Bladder microvascular endothelial cell (primary cell): ENCODE measurements around the gene NPM1. TPM values are rescaled to one million over a fixed set of nuclear protein-coding genes. Genes with fewer than 3 reads are reported as not detected.

Experiments used
- total RNA-seq: library from RNA; depleted of rRNA; stranded (reverse); fragments of >200 nt; gene quantifications from 2 replicates; pipeline ENCODE4 v1.2.3, GENCODE V29; 2014

Gene NPM1
- total RNA-seq, result 856 and 1,029 TPM in 2 replicates

DNA sequence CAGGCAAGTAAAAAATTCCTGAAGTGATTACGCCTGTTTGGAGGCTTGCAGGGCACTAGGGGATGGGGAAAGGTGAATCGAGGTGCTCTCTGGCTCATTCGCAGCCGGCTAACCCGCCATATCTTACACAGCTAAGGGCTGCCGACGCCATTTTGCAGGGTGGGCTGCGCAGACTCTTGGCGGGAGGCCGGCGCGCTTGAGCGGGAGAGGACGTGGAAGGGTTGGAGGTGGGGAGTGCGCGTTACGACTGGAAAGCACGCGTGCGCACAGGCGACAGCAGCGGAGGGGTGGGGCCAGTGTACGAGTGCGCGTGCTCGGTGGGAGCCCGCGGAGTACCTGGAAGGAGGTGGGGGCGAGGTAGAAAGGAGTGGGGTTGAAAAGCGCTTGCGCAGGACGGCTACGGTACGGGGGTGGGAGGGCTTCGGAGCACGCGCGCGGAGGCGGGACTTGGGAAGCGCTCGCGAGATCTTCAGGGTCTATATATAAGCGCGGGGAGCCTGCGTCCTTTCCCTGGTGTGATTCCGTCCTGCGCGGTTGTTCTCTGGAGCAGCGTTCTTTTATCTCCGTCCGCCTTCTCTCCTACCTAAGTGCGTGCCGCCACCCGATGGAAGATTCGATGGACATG is at the start of gene NPM1:
Gene NPM1 (plus strand): TSS at position 505 of the 625 bp plus-strand sequence. CDS start 100 bp downstream, at position 605.

GRCh38 chr5:171418982-171419687 is 31.5 kb downstream of the NPM1 start, which contains the start of gene FGF18:
TSS of gene FGF18 (plus strand) at chr5:171419647. CDS start at chr5:171420200, 553 bp downstream.

Other genes starting within 250 kb of the NPM1 start
- not detected in 2 replicates for gene TLX3, start 78.6 kb upstream of the NPM1 start, total RNA-seq
- 0.06 TPM in 1 of 2 replicates, not detected in the other for gene FGF18, start 31.8 kb downstream of the NPM1 start, total RNA-seq